ENCODE results near the gene PPM1F. TPM values are rescaled to one million over a fixed set of nuclear protein-coding genes. Genes with fewer than 3 reads are reported as not detected.

Gene PPM1F
- total RNA-seq, 1 experiment from 2014 or later = 28.6 TPM

DNA sequence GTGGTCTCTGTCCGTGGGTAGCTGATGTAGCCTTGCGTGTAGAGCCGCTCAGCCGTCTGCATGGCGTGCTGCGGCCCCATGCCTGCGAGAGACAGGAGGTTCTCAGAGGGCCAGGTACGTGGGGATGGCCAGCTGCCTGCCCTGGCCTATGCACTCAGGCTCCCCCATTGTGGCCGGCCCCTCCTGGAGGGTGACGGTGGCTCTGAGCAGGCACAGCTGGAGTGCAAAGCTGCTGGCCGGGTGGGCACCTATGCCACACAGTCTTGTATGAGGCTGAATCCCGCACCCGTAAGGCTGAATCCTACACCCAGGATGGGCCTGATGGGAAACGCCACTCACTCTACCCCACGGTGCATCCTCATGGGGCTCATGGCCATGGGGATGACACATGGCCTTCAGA, 11.6 kb upstream of the PPM1F start:
- peaks cover 61% of the 10 kb centered on the region for H3K36me3 Mint-ChIP-seq
- no peaks in the 10 kb centered on the region for H3K4me1 Mint-ChIP-seq
- TF ChIP-seq ZNF281 (CRISPR knock-in tag; IDR thresholded peaks at IDR 0.05) (no peak), FOXP1 (CRISPR knock-in tag; IDR thresholded peaks at IDR 0.05; ENCODE audit: borderline replicate concordance) (no peak), JAZF1 (CRISPR knock-in tag; IDR thresholded peaks at IDR 0.05) (no peak), OVOL2 (CRISPR knock-in tag; IDR thresholded peaks at IDR 0.05; ENCODE audit: borderline replicate concordance) (no peak), KAT7 (CRISPR knock-in tag; IDR thresholded peaks at IDR 0.05; ENCODE audit: borderline replicate concordance) (no peak), ZNF138 (CRISPR knock-in tag; conservative IDR thresholded peaks at IDR 0.05) (no peak), CDX4 (CRISPR knock-in tag; IDR thresholded peaks at IDR 0.05; ENCODE audit: borderline replicate concordance) (no peak), NR1H2 (CRISPR knock-in tag; IDR thresholded peaks at IDR 0.05) (no peak), TP53 (CRISPR knock-in tag; IDR thresholded peaks at IDR 0.05) (no peak), ZNF671 (CRISPR knock-in tag; IDR thresholded peaks at IDR 0.05) (no peak), SMAD3 (CRISPR knock-in tag; IDR thresholded peaks at IDR 0.05; ENCODE audit: borderline replicate concordance) (no peak), PRRX2 (CRISPR knock-in tag; IDR thresholded peaks at IDR 0.05) (no peak), IRF1 (CRISPR knock-in tag; IDR thresholded peaks at IDR 0.05) (no peak), ZBTB43 (CRISPR knock-in tag; IDR thresholded peaks at IDR 0.05) (no peak), JUN (CRISPR knock-in tag; IDR thresholded peaks at IDR 0.05) (no peak), PREB (CRISPR knock-in tag; IDR thresholded peaks at IDR 0.05; ENCODE audit: borderline replicate concordance) (no peak), GRHL2 (CRISPR knock-in tag; IDR thresholded peaks at IDR 0.05; ENCODE audit: insufficient replicate concordance, severe bottlenecking) (no peak)
- TF ChIP-seq, protein P1, sequence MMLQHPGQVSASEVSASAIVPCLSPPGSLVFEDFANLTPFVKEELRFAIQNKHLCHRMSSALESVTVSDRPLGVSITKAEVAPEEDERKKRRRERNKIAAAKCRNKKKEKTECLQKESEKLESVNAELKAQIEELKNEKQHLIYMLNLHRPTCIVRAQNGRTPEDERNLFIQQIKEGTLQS (CRISPR knock-in tag; conservative IDR thresholded peaks at IDR 0.05) = no peak
- ATAC-seq (no peak), DNase-seq (ENCODE audit: low spot score) (no peak)
- H3K27ac Mint-ChIP-seq = no peak overlapping the region
- H3K27me3 Mint-ChIP-seq (ENCODE audit: low read depth) = no peaks in the 10 kb centered on the region
- no peak overlapping the region for H3K4me3 Mint-ChIP-seq
- POLR2A ChIA-PET = no interaction called here
- CTCF ChIA-PET = no interaction called here
- H3K9me3 Mint-ChIP-seq = no peaks in the 10 kb centered on the region

GRCh38 chr22:21963790-21964211, 11.2 kb upstream of the PPM1F start:
- ChIA-PET POLR2A (no interaction called here), CTCF (interaction anchor here (2.0 kb wide), 1 partner anchor 9 kb away, joined by 6 read pairs; no protein-coding TSS in a partner anchor)
- DNase-seq (ENCODE audit: low spot score) (no peak), ATAC-seq (no peak)
- Mint-ChIP-seq H3K27me3 (ENCODE audit: low read depth) (no peaks in the 10 kb centered on the region), H3K36me3 (peaks cover 61% of the 10 kb centered on the region), H3K4me1 (no peaks in the 10 kb centered on the region), H3K9me3 (no peaks in the 10 kb centered on the region), H3K4me3 (no peak overlapping the region), H3K27ac (no peak overlapping the region)
- no peak for TF ChIP-seq ZNF138 (CRISPR knock-in tag; conservative IDR thresholded peaks at IDR 0.05)
- TF ChIP-seq, protein P2, sequence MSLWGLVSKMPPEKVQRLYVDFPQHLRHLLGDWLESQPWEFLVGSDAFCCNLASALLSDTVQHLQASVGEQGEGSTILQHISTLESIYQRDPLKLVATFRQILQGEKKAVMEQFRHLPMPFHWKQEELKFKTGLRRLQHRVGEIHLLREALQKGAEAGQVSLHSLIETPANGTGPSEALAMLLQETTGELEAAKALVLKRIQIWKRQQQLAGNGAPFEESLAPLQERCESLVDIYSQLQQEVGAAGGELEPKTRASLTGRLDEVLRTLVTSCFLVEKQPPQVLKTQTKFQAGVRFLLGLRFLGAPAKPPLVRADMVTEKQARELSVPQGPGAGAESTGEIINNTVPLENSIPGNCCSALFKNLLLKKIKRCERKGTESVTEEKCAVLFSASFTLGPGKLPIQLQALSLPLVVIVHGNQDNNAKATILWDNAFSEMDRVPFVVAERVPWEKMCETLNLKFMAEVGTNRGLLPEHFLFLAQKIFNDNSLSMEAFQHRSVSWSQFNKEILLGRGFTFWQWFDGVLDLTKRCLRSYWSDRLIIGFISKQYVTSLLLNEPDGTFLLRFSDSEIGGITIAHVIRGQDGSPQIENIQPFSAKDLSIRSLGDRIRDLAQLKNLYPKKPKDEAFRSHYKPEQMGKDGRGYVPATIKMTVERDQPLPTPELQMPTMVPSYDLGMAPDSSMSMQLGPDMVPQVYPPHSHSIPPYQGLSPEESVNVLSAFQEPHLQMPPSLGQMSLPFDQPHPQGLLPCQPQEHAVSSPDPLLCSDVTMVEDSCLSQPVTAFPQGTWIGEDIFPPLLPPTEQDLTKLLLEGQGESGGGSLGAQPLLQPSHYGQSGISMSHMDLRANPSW (CRISPR knock-in tag; conservative IDR thresholded peaks at IDR 0.05; ENCODE audit: low read depth) = no peak
- no peak for TF ChIP-seq ZNF232 (CRISPR knock-in tag; IDR thresholded peaks at IDR 0.05)
- TF ChIP-seq KAT7 (CRISPR knock-in tag; IDR thresholded peaks at IDR 0.05; ENCODE audit: borderline replicate concordance) = no peak
- no peak for TF ChIP-seq E2F1 (CRISPR knock-in tag; IDR thresholded peaks at IDR 0.05)
- TF ChIP-seq FOXK1 (CRISPR knock-in tag; IDR thresholded peaks at IDR 0.05) = no peak
- TF ChIP-seq ZNF425 (CRISPR knock-in tag; conservative IDR thresholded peaks at IDR 0.05) = no peak
